Lower leg skin (tissue), 3 donors: ENCODE results near the gene CTNND2.

Experiments used
- POLR2A ChIP-seq, 2 donors: fragments of 450-650 bp; IDR thresholded peaks; one replicate each; pipeline ENCODE4 v1.6.1; 2016 to 2017; ENCODE audit warnings: antibody characterized with exemption in 2 of 2, mild to moderate bottlenecking in 1 of 2, moderate library complexity in 1 of 2
- TF ChIP-seq, protein P1 (sequence below), 3 donors: fragments of 450-650 bp; IDR thresholded peaks; one replicate each; pipeline ENCODE4 v1.5.1; 2016; ENCODE audit warnings: antibody characterized with exemption in 3 of 3, mild to moderate bottlenecking in 3 of 3, moderate library complexity in 2 of 3

DNA sequence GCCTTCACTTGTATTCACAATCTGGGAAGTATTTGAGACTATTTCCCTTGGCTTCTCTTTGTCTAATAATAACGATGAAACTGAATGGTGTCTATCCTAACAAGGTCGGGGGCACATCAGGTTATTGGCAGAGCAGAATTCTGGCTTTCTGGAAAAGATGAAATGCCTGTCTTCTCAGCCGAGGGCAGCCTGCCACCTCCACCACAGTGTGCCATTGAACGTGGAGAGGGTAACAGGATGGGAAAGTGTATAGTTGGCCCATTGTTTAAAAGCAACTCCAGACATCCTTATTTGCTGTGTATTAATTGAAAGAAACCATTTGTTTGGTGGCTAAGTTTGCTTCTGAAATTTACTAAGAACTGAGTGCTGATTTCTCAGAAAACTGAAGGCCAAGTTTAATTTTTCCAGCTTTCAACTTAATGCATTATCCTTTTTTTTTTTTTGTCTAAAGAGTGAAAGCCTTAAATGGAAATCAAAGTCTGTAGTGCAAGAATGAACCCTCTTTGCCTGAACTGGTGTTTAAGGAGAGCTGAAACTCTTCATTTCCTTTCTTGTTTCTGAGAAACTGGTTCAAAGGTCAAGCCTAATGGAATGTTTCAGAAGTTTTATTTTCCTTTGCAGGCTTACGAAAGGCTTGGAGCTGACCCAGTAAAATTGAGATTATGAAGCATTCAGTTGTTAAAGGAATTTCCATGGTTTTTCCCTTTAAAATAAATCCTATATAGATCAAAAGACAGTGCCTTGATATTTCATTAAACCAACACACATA is 579.5 kb downstream of the CTNND2 start:
- TF ChIP-seq, protein P1, sequence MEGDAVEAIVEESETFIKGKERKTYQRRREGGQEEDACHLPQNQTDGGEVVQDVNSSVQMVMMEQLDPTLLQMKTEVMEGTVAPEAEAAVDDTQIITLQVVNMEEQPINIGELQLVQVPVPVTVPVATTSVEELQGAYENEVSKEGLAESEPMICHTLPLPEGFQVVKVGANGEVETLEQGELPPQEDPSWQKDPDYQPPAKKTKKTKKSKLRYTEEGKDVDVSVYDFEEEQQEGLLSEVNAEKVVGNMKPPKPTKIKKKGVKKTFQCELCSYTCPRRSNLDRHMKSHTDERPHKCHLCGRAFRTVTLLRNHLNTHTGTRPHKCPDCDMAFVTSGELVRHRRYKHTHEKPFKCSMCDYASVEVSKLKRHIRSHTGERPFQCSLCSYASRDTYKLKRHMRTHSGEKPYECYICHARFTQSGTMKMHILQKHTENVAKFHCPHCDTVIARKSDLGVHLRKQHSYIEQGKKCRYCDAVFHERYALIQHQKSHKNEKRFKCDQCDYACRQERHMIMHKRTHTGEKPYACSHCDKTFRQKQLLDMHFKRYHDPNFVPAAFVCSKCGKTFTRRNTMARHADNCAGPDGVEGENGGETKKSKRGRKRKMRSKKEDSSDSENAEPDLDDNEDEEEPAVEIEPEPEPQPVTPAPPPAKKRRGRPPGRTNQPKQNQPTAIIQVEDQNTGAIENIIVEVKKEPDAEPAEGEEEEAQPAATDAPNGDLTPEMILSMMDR (IDR thresholded peaks at IDR 0.05), result no peak
- TF ChIP-seq POLR2A (IDR thresholded peaks at IDR 0.05), result no peak
